SH-SY5Y (cell line): ENCODE measurements around the gene PCED1B.

ENCODE experiments used
- GATA2 ChIP-seq: IDR thresholded peaks from 2 replicates; pipeline ENCODE4 v1.6.1; 2011; ENCODE audit warnings: mild to moderate bottlenecking, low read depth, low read length
- GATA3 ChIP-seq: IDR thresholded peaks from 2 replicates; pipeline ENCODE4 v1.6.1; 2011; ENCODE audit warnings: low read depth, mild to moderate bottlenecking, low read length, moderate library complexity

- TF ChIP-seq GATA3, result no peak
- TF ChIP-seq GATA2, result no peak
Observed at GRCh38 chr12:47251919-47252318, 172.5 kb downstream of the PCED1B start.
